Measurements from ENCODE around the gene OR13A1.
"Not testable (repeated sequence)": the region's sequence is repeated elsewhere in the genome, so short reads cannot be mapped to it uniquely, and the experiment has no call there.

DNA sequence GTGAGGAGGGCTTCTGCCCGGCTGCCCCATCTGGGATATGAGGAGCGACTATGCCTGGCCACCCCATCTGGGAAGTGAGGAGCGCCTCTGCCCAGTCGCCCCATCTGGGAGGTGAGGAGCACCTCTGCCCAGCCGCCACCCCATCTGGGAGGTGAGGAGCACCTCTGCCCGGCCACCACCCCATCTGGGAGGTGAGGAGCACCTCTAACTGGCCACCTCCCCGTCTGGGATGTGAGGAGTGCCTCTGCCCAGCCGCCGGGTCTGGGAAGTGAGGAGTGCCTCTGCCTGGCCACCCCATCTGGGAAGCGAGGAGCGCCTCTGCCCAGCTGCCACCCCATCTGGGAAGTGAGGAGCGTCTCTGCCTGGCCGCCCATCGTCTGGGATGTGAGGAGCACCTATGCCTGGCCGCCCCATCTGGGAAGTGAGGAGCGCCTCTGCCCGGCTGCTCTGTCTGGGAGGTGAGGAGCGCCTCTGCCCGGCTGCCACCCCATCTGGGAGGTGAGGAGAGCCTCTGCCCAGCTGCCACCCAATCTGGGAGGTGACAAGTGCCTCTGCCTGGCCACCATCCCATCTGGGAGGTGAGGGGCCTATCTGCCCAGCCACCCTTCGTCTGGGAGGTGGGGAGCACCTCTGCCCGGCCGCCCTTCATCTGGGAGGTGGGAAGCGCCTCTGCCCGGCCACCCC lies 31.4 kb upstream of the OR13A1 start:
- TF ChIP-seq, protein P1, sequence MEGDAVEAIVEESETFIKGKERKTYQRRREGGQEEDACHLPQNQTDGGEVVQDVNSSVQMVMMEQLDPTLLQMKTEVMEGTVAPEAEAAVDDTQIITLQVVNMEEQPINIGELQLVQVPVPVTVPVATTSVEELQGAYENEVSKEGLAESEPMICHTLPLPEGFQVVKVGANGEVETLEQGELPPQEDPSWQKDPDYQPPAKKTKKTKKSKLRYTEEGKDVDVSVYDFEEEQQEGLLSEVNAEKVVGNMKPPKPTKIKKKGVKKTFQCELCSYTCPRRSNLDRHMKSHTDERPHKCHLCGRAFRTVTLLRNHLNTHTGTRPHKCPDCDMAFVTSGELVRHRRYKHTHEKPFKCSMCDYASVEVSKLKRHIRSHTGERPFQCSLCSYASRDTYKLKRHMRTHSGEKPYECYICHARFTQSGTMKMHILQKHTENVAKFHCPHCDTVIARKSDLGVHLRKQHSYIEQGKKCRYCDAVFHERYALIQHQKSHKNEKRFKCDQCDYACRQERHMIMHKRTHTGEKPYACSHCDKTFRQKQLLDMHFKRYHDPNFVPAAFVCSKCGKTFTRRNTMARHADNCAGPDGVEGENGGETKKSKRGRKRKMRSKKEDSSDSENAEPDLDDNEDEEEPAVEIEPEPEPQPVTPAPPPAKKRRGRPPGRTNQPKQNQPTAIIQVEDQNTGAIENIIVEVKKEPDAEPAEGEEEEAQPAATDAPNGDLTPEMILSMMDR (IDR thresholded peaks at IDR 0.05), result not testable (repeated sequence)
- not testable (repeated sequence) for TF ChIP-seq POLR2A (IDR thresholded peaks at IDR 0.05)

All from testis (tissue), 2 donors.